ENCODE data around the gene STAC2.
A peak's percentile ranks its signal among the peaks of the same experiment; 100 is the strongest.

The STAC2 gene

DNA sequence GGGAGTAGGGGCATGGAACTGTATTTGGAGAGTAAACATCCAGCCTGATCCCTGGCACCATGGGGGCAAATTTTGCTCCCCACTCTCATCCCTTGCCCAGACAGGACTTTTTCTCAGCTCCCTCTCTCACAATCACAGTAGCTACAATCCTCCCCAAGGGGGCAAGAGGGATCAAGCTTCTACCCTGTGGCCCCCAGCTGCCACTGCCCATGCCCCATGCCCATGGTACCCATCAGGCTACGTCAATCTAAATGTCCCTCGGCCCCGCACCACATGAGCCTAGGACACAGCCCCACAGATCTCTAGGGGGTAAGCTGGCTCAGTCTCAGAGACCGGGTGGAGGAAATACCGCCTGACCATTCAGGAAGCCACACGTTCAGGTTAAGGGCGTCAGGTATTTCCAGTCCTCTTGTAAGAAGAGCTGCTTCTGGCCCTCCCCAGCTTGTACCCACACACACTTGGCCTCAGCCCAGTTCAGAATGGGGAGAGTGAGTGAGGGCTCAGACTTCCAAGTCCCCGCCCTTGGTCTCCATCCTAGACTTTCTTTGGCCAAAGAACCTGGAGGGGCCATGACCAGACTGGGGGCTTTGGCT lies 30.1 kb downstream of the STAC2 start:
- DNase-seq (ENCODE audit: low read depth), result no peak
- TF ChIP-seq CTCF (IDR thresholded peaks at IDR 0.05; ENCODE audit: low read depth, low read length, missing control alignments), result no peak
- peak overlapping the region; percentile 77 for H3K4me3 ChIP-seq (ENCODE audit: low read depth, low read length)

- no peak overlapping the region for H3K4me3 ChIP-seq (ENCODE audit: low read depth, low read length)
- no peak for DNase-seq (ENCODE audit: low read depth)
- TF ChIP-seq CTCF (IDR thresholded peaks at IDR 0.05; ENCODE audit: low read depth, low read length, missing control alignments), result no peak
These were observed 30.7 kb downstream of the STAC2 start for GRCh38 chr17:39194985-39195524.

- TF ChIP-seq CTCF (IDR thresholded peaks at IDR 0.05; ENCODE audit: low read depth, low read length, missing control alignments), result no peak
- H3K4me3 ChIP-seq (ENCODE audit: low read depth, low read length), result no peak overlapping the region
- no peak for DNase-seq (ENCODE audit: low read depth)
These were observed 31.4 kb downstream of the STAC2 start for GRCh38 chr17:39194089-39194984.

DNA sequence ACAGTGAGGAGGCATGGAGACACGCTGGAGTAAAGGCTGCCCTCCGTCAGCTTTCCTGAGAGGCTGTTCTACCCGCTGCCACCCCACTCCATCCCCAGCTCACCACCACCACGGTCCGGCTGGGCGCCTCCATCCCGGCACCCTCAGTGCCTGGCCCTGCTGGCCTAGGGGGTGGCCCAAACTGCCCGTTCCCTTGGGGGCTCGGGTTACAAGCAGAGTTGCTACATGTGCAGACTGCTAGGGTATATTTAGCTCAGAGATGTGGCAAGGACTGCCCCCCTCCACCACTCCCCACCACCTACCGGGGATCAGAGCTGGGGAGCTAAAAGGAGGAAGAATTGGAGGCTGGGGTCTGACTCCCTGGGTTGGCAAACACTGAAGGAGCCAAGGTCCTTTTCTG lies 32.4 kb downstream of the STAC2 start:
- no peak overlapping the region for H3K4me3 ChIP-seq (ENCODE audit: low read depth, low read length)
- DNase-seq (ENCODE audit: low read depth), result no peak
- TF ChIP-seq CTCF (IDR thresholded peaks at IDR 0.05; ENCODE audit: low read depth, low read length, missing control alignments), result no peak

DNA sequence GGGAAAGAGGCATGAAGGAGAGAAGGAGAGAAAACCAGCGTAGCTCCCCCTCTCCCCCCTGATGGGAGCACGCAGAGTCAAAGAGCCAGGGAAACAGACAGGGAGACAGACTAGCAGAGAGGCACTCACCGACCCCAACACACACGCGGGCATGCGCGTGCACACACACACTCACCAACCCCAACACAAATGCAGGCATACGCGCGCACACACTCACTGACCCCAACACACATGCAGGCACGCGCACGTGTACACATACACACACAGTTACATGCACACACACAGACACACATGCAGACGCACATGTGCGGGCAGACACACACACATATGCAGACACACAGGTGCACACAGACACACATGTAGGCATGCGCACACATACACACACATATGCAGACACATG lies 32.8 kb downstream of the STAC2 start:
- no peak overlapping the region for H3K4me3 ChIP-seq (ENCODE audit: low read depth, low read length)
- no peak for DNase-seq (ENCODE audit: low read depth)
- TF ChIP-seq CTCF (IDR thresholded peaks at IDR 0.05; ENCODE audit: low read depth, low read length, missing control alignments), result no peak

DNA sequence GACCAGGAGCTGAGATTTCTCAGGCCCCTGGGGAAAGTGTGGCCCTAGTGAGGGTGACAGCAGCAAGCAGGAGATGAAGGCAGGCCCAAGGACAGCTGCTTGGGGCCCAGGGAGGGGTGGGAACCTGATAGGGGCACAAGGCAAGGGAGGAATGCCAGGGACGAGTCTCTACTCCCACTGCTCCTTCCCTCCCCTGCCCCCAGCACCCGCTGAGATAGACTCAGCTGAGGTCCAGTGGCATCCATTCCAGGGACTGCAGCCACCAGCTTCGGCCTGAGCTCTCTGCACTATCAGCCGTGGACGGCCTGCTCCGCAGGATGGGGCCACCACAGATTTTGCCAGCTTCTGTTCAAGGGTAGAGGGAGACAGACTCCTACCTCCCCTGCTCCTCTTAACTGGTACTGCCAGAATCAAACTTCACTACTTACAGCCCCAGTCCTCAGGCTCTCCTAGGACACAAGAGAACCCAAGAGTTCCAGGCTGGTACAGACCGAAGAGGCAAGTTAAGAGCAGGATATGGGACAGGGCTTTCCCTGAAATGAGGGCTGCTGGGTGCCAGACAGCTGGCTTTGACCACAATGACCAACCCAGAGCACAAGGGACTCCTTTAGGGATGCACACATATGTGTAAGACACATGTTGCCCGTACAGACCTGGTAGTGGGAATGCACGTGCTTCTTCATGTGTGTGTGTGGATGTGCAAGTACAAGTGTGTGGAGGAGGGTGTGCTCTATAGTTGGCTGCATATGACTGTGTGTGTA lies 33.8 kb downstream of the STAC2 start:
- no peak for DNase-seq (ENCODE audit: low read depth)
- no peak for TF ChIP-seq CTCF (IDR thresholded peaks at IDR 0.05; ENCODE audit: low read depth, low read length, missing control alignments)
- H3K4me3 ChIP-seq (ENCODE audit: low read depth, low read length), result no peak overlapping the region

Measured in GM12864 (cell line).